Transverse colon (tissue), 4 donors: ENCODE data around the gene LMNA. TPM values are rescaled to one million over a fixed set of nuclear protein-coding genes. Genes with fewer than 3 reads are reported as not detected.

Experiments used
- DNase-seq: peaks from one replicate; pipeline ENCODE4 v3.0.0-alpha.2; 2019
- H3K27ac ChIP-seq, 4 donors: fragments of 200-600 bp; sonication (generic); 2 replicates each; pipeline ENCODE4 v1.5.1; 2016 to 2018; ENCODE audit warnings: inconsistent platforms in 4 of 4
- H3K27me3 ChIP-seq: fragments of 200-600 bp; sonication (generic); 2 replicates; pipeline ENCODE4 v1.5.1; 2017; ENCODE audit warnings: inconsistent platforms
- H3K36me3 ChIP-seq, 4 donors: fragments of 200-600 bp; sonication (generic); 2 replicates each; pipeline ENCODE4 v1.5.1; 2017 to 2019; ENCODE audit warnings: inconsistent platforms in 4 of 4
- H3K4me1 ChIP-seq, 4 donors: fragments of 200-600 bp; sonication (generic); 2 replicates each; pipeline ENCODE4 v1.5.1; 2017 to 2020; ENCODE audit warnings: inconsistent platforms in 4 of 4
- H3K4me3 ChIP-seq, 4 donors: fragments of 200-600 bp; sonication (generic); 1 replicate in 1 of 4; 2 replicates in 3 of 4; pipeline versions ENCODE4 v1.5.1 to v1.6.1; 2017 to 2019; ENCODE audit warnings: inconsistent platforms in 4 of 4
- H3K9me3 ChIP-seq, 2 donors: fragments of 200-600 bp; sonication (generic); 2 replicates each; pipeline ENCODE4 v1.5.1; 2017 to 2019; ENCODE audit warnings: inconsistent platforms in 2 of 2
- EP300 ChIP-seq: sonication (generic); formaldehyde crosslinking; IDR thresholded peaks from one replicate; pipeline ENCODE4 v1.6.1; 2017; ENCODE audit warnings: antibody characterized with exemption, low read depth
- POLR2A ChIP-seq: fragments of 450-650 bp; IDR thresholded peaks from one replicate; pipeline ENCODE4 v1.6.1; 2016; ENCODE audit warnings: antibody characterized with exemption, mild to moderate bottlenecking, moderate library complexity
- POLR2AphosphoS5 ChIP-seq, 3 donors: sonication (generic); formaldehyde crosslinking; IDR thresholded peaks; one replicate each; pipeline ENCODE4 v1.6.1; 2016; ENCODE audit warnings: antibody characterized with exemption in 3 of 3
- WGBS, 2 donors: methylation state at CpG; one replicate each; pipeline ENCODE4 v1.1.5; 2018; ENCODE audit warnings: low coverage in 1 of 2; 5-methylcytosine and 5-hydroxymethylcytosine counted together
- in situ Hi-C, 4 donors: fragments of 200-750 bp; cut with MboI; loops; one replicate each; pipeline versions ENCODE4 v1.15.0 to v1.15.1; 2017; ENCODE audit warnings: low sequenced_read_pairs in 3 of 4, low pct_ligation_motif_present in 1 of 4, low pct_unique_long_range_greater_than_20kb in 1 of 4
- intact Hi-C: fragments of 100-400 bp; cut with DNase I; formaldehyde crosslinking; loops from one replicate; pipeline ENCODE4 v1.15.1; 2023; ENCODE audit warnings: low total_unique reads
- total RNA-seq, 4 donors: library from RNA; depleted of rRNA; stranded (reverse); fragments of >200 nt; gene quantifications; one replicate each; pipeline ENCODE4 v1.1.0, GENCODE V29; 2016
- TF ChIP-seq, protein P1 (sequence below), 5 experiments: fragments of 200-600 bp in 3 of 5; fragments of 450-650 bp in 2 of 5; sonication (generic) in 3 of 5; IDR thresholded peaks; 1 replicate in 2 of 5; 2 replicates in 3 of 5; pipeline ENCODE4 v1.5.1; 2016 to 2017; ENCODE audit warnings: antibody characterized with exemption in 5 of 5, inconsistent platforms in 3 of 5, mild to moderate bottlenecking in 2 of 5, moderate library complexity in 1 of 5

Gene LMNA
- total RNA-seq, 4 donors from 2014 or later, result 300 to 999 (median 324) TPM

DNA sequence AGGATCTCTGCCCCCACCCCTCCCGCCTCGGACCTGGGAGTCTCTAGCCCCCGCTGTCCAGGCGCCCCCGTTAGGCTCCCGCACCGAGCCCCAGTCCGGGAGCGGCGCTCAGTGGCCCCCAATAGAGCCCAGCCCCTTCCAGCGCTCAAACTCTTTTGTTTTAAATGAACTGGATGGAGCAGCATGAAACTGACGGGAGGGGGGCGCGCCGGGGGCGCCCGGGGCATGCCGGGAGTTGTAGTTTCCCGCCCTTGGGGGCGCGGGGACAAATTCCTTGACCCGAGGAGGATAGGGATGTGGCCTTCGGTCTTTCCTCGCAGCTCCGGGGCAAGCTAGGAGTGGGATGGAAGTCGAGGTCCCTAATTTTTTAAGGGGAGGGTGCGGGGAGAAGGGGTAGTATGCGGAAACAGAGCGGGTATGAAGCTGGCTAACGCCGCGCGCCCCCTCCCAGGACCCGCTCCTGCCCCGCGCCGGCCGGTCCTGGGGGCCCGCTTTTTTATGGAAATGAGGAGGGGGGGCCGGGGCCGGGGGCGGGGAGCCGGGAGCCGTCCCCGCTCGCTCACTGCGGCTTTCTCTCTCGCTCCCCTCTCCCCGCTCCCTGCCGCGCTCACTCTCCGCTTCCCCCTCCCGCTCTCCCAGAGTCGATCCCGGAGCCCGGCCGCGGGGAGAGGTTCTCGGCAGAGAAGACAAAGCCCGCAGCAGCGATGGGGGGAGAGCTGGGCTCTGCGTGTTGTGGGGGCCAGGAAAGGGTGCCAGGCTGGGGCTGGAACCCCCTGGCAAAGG, 32.0 kb upstream of the LMNA start, which contains the start of gene MEX3A:
Gene MEX3A (minus strand): TSS at position 157 of the 783 bp plus-strand sequence. CDS start 467 bp downstream, outside the sequence.
- intact Hi-C loops, result no loop called here
- Histone ChIP-seq H3K9me3 (no peaks in the 10 kb centered on the region), H3K36me3 (no peaks in the 10 kb centered on the region), H3K4me1 (peaks cover 0 to 27% (median 16%) of the 10 kb centered on the region in 4 donors), H3K27ac (peak within 1 kb of the TSS; percentile 50 to 72 (median 60)), H3K27me3 (no peaks in the 10 kb centered on the region), H3K4me3 (peak within 1 kb of the TSS; percentile 53 to 90 (median 69))
- 1% methylated on average over 61 of the region's 62 CpGs; no CpG with 5 or more reads in 1 of the 2 donors for WGBS, 2 donors
- DNase-seq, result peak; percentile 80
- in situ Hi-C loops, result loop anchor here in 1 of 4 donors (25.0 kb wide), 1 partner anchor 130 kb away; the partner anchor contains the start of gene PMF1
- TF ChIP-seq, protein P1, sequence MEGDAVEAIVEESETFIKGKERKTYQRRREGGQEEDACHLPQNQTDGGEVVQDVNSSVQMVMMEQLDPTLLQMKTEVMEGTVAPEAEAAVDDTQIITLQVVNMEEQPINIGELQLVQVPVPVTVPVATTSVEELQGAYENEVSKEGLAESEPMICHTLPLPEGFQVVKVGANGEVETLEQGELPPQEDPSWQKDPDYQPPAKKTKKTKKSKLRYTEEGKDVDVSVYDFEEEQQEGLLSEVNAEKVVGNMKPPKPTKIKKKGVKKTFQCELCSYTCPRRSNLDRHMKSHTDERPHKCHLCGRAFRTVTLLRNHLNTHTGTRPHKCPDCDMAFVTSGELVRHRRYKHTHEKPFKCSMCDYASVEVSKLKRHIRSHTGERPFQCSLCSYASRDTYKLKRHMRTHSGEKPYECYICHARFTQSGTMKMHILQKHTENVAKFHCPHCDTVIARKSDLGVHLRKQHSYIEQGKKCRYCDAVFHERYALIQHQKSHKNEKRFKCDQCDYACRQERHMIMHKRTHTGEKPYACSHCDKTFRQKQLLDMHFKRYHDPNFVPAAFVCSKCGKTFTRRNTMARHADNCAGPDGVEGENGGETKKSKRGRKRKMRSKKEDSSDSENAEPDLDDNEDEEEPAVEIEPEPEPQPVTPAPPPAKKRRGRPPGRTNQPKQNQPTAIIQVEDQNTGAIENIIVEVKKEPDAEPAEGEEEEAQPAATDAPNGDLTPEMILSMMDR (IDR thresholded peaks at IDR 0.05), result no peak
- TF ChIP-seq POLR2AphosphoS5 (IDR thresholded peaks at IDR 0.05) (no peak), POLR2A (no peak), EP300 (no peak)

GRCh38 chr1:156083800-156084790, 30.4 kb upstream of the LMNA start:
- intact Hi-C loops, result no loop called here
- 59 to 69% methylated on average over 4 to 7 of the region's 7 CpGs for WGBS, 2 donors

GRCh38 chr1:156086256-156086662, 28.3 kb upstream of the LMNA start:
- intact Hi-C loops (no loop called here), in situ Hi-C loops (loop anchor here in 2 of 4 donors (5.0 to 25.0 kb wide), 2 partner anchors 46 to 126 kb away; partner anchors contain the start of gene PMF1 (in 1 of the 2))
- H3K27me3 ChIP-seq, result no peaks in the 10 kb centered on the region
- TF ChIP-seq, protein P1 (IDR thresholded peaks at IDR 0.05), result no peak
- TF ChIP-seq POLR2A (no peak), POLR2AphosphoS5 (IDR thresholded peaks at IDR 0.05) (no peak), EP300 (no peak)
- H3K9me3 ChIP-seq, result no peaks in the 10 kb centered on the region
- WGBS, 2 donors, result 53 to 63% methylated on average over 1 of the region's 1 CpG
- no peak overlapping the region for H3K27ac ChIP-seq
- DNase-seq, result no peak
- no peak overlapping the region for H3K4me3 ChIP-seq
- peaks cover 0 to 29% (median 15%) of the 10 kb centered on the region in 4 donors for H3K4me1 ChIP-seq
- H3K36me3 ChIP-seq, result no peaks in the 10 kb centered on the region

More at GRCh38 chr1:156083800-156084790, 30.4 kb upstream of the LMNA start:
- DNase-seq, result no peak
- TF ChIP-seq, protein P1 (IDR thresholded peaks at IDR 0.05), result no peak
- TF ChIP-seq POLR2A, result no peak
- no peak for TF ChIP-seq POLR2AphosphoS5 (IDR thresholded peaks at IDR 0.05)
- no peak for TF ChIP-seq EP300
- Histone ChIP-seq H3K9me3 (no peaks in the 10 kb centered on the region), H3K27me3 (no peaks in the 10 kb centered on the region), H3K27ac (no peak overlapping the region), H3K4me1 (peaks cover 0 to 27% (median 16%) of the 10 kb centered on the region in 4 donors), H3K36me3 (no peaks in the 10 kb centered on the region), H3K4me3 (no peak overlapping the region)
- in situ Hi-C loops, result loop anchor here in 1 of 4 donors (25.0 kb wide), 1 partner anchor 128 kb away; the partner anchor contains the start of gene PMF1
